Measurements from ENCODE around the gene ALDH6A1.

Gene ALDH6A1

GRCh38 chr14:74019408-74020137, 64.7 kb downstream of the ALDH6A1 start:
- H4K12ac ChIP-seq (ENCODE audit: low read depth, low read length): no peak overlapping the region
- WGBS (ENCODE audit: extremely low coverage, insufficient coverage, insufficient read length): no CpG with 5 or more reads among the region's 21 CpGs

GRCh38 chr14:74018586-74019407, 65.5 kb downstream of the ALDH6A1 start, which contains the start of the genes BBOF1 and ENTPD5:
Gene BBOF1, plus strand, starts transcription at chr14:74019349. Its CDS starts 130 bp downstream, at chr14:74019479.
Gene ENTPD5, minus strand, starts transcription at chr14:74019288. Its CDS starts 31,186 bp downstream, at chr14:73988102.
- Histone ChIP-seq H2BK5ac (ENCODE audit: low read depth, low read length, poor library complexity) (peak within 1 kb of the TSS; percentile 3), H3K4me2 (ENCODE audit: low read length) (peak within 1 kb of the TSS; percentile 77), H4K12ac (ENCODE audit: low read depth, low read length) (peak within 1 kb of the TSS; percentile 16), H3K9ac (ENCODE audit: low read length) (peak within 1 kb of the TSS; percentile 93), H2BK120ac (ENCODE audit: insufficient read depth, low read length, poor library complexity) (peak within 1 kb of the TSS; percentile 45), H2AFZ (ENCODE audit: insufficient read depth, low read length, poor library complexity) (peak within 1 kb of the TSS; percentile 80), H3K23ac (ENCODE audit: low read length) (no peak within 1 kb of the TSS), H3K4me1 (ENCODE audit: control insufficient read depth in 1 of 2, insufficient read depth in 2 of 2, low read length in 2 of 2) (peaks cover 2% of the 10 kb centered on the region in 2 experiments), H3K36me3 (ENCODE audit: control insufficient read depth in 1 of 2, insufficient read depth in 2 of 2, low read length in 2 of 2) (no peaks in the 10 kb centered on the region), H3K4ac (ENCODE audit: low read depth, low read length) (peak within 1 kb of the TSS; percentile 9), H3K18ac (ENCODE audit: low read length) (peak within 1 kb of the TSS; percentile 55), H3K79me1 (ENCODE audit: low read length) (peaks cover 5% of the 10 kb centered on the region), H4K91ac (ENCODE audit: low read depth, low read length) (peak within 1 kb of the TSS; percentile 44), H2BK12ac (ENCODE audit: low read length) (no peak within 1 kb of the TSS), H3K4me3 (ENCODE audit: low read depth, low read length) (peak within 1 kb of the TSS; percentile 98), H4K8ac (ENCODE audit: low read depth, low read length) (peak within 1 kb of the TSS; percentile 89), H2AK5ac (ENCODE audit: low read length) (no peak within 1 kb of the TSS), H3K27ac (ENCODE audit: low read depth, low read length) (peak within 1 kb of the TSS; percentile 70), H3K27me3 (ENCODE audit: insufficient read depth, low read length) (no peaks in the 10 kb centered on the region), H3K9me3 (ENCODE audit: insufficient read depth, low read depth, low read length) (no peaks in the 10 kb centered on the region), H3K14ac (ENCODE audit: low read length) (peak within 1 kb of the TSS; percentile 57), H3K79me2 (ENCODE audit: control insufficient read depth, insufficient read depth, low read length, poor library complexity) (peaks cover 5% of the 10 kb centered on the region)
- DNase-seq: peak; percentile 92 to 96
- no CpG with 5 or more reads among the region's 93 CpGs for WGBS (ENCODE audit: extremely low coverage, insufficient coverage, insufficient read length)

More at GRCh38 chr14:74019408-74020137, 64.7 kb downstream of the ALDH6A1 start:
- peaks cover 5% of the 10 kb centered on the region for H3K79me2 ChIP-seq (ENCODE audit: control insufficient read depth, insufficient read depth, low read length, poor library complexity)
- H2AK5ac ChIP-seq (ENCODE audit: low read length): no peak overlapping the region
- peaks cover 5% of the 10 kb centered on the region for H3K79me1 ChIP-seq (ENCODE audit: low read length)
- peaks cover 2% of the 10 kb centered on the region in 2 experiments for H3K4me1 ChIP-seq (ENCODE audit: control insufficient read depth in 1 of 2, insufficient read depth in 2 of 2, low read length in 2 of 2)
- no peak overlapping the region for H3K27ac ChIP-seq (ENCODE audit: low read depth, low read length)
- no peak overlapping the region for H4K91ac ChIP-seq (ENCODE audit: low read depth, low read length)
- peak in 1 of 2 donors; percentile 13 for DNase-seq
- H3K4me3 ChIP-seq (ENCODE audit: low read depth, low read length): peak overlapping the region; percentile 72
- no peaks in the 10 kb centered on the region for H3K27me3 ChIP-seq (ENCODE audit: insufficient read depth, low read length)
- no peak overlapping the region for H2BK120ac ChIP-seq (ENCODE audit: insufficient read depth, low read length, poor library complexity)
- H2AFZ ChIP-seq (ENCODE audit: insufficient read depth, low read length, poor library complexity): peak overlapping the region; percentile 46
- H3K9ac ChIP-seq (ENCODE audit: low read length): peak overlapping the region; percentile 73
- H3K18ac ChIP-seq (ENCODE audit: low read length): no peak overlapping the region
- no peak overlapping the region for H3K14ac ChIP-seq (ENCODE audit: low read length)
- no peak overlapping the region for H2BK5ac ChIP-seq (ENCODE audit: low read depth, low read length, poor library complexity)
- no peak overlapping the region for H3K4ac ChIP-seq (ENCODE audit: low read depth, low read length)
- peak overlapping the region; percentile 58 for H4K8ac ChIP-seq (ENCODE audit: low read depth, low read length)
- no peak overlapping the region for H3K23ac ChIP-seq (ENCODE audit: low read length)
- no peaks in the 10 kb centered on the region for H3K9me3 ChIP-seq (ENCODE audit: insufficient read depth, low read depth, low read length)
- peak overlapping the region; percentile 77 for H3K4me2 ChIP-seq (ENCODE audit: low read length)
- H3K36me3 ChIP-seq (ENCODE audit: control insufficient read depth in 1 of 2, insufficient read depth in 2 of 2, low read length in 2 of 2): no peaks in the 10 kb centered on the region
- no peak overlapping the region for H2BK12ac ChIP-seq (ENCODE audit: low read length)

GRCh38 chr14:74018174-74018585, 66.1 kb downstream of the ALDH6A1 start:
- Histone ChIP-seq H2BK12ac (ENCODE audit: low read length) (no peak overlapping the region), H3K9ac (ENCODE audit: low read length) (no peak overlapping the region), H2BK5ac (ENCODE audit: low read depth, low read length, poor library complexity) (no peak overlapping the region), H3K23ac (ENCODE audit: low read length) (no peak overlapping the region), H3K9me3 (ENCODE audit: insufficient read depth, low read depth, low read length) (no peaks in the 10 kb centered on the region), H2BK120ac (ENCODE audit: insufficient read depth, low read length, poor library complexity) (no peak overlapping the region), H3K27me3 (ENCODE audit: insufficient read depth, low read length) (no peaks in the 10 kb centered on the region), H3K4me3 (ENCODE audit: low read depth, low read length) (peak overlapping the region; percentile 98), H3K27ac (ENCODE audit: low read depth, low read length) (no peak overlapping the region), H3K4me2 (ENCODE audit: low read length) (peak overlapping the region; percentile 77), H3K18ac (ENCODE audit: low read length) (no peak overlapping the region), H3K4ac (ENCODE audit: low read depth, low read length) (no peak overlapping the region), H3K79me1 (ENCODE audit: low read length) (peaks cover 5% of the 10 kb centered on the region), H4K12ac (ENCODE audit: low read depth, low read length) (no peak overlapping the region), H2AFZ (ENCODE audit: insufficient read depth, low read length, poor library complexity) (peak overlapping the region; percentile 80), H3K14ac (ENCODE audit: low read length) (peak overlapping the region; percentile 57), H4K91ac (ENCODE audit: low read depth, low read length) (peak overlapping the region; percentile 44), H4K8ac (ENCODE audit: low read depth, low read length) (peak overlapping the region; percentile 89), H3K4me1 (ENCODE audit: control insufficient read depth in 1 of 2, insufficient read depth in 2 of 2, low read length in 2 of 2) (peaks cover 2% of the 10 kb centered on the region in 2 experiments), H2AK5ac (ENCODE audit: low read length) (no peak overlapping the region), H3K79me2 (ENCODE audit: control insufficient read depth, insufficient read depth, low read length, poor library complexity) (peaks cover 5% of the 10 kb centered on the region), H3K36me3 (ENCODE audit: control insufficient read depth in 1 of 2, insufficient read depth in 2 of 2, low read length in 2 of 2) (no peaks in the 10 kb centered on the region)
- no CpG with 5 or more reads among the region's 8 CpGs for WGBS (ENCODE audit: extremely low coverage, insufficient coverage, insufficient read length)
- peak in 1 of 2 donors; percentile 74 for DNase-seq

- Histone ChIP-seq H2BK120ac (ENCODE audit: insufficient read depth, low read length, poor library complexity) (no peak overlapping the region), H3K4ac (ENCODE audit: low read depth, low read length) (no peak overlapping the region), H3K27ac (ENCODE audit: low read depth, low read length) (no peak overlapping the region), H3K27me3 (ENCODE audit: insufficient read depth, low read length) (no peaks in the 10 kb centered on the region), H3K79me1 (ENCODE audit: low read length) (peaks cover 5% of the 10 kb centered on the region), H3K23ac (ENCODE audit: low read length) (no peak overlapping the region), H3K36me3 (ENCODE audit: control insufficient read depth in 1 of 2, insufficient read depth in 2 of 2, low read length in 2 of 2) (peaks cover 0 to 3% of the 10 kb centered on the region in 2 experiments), H2AK5ac (ENCODE audit: low read length) (no peak overlapping the region), H3K4me2 (ENCODE audit: low read length) (no peak overlapping the region), H3K79me2 (ENCODE audit: control insufficient read depth, insufficient read depth, low read length, poor library complexity) (peaks cover 5% of the 10 kb centered on the region), H2BK5ac (ENCODE audit: low read depth, low read length, poor library complexity) (no peak overlapping the region), H3K18ac (ENCODE audit: low read length) (no peak overlapping the region), H3K4me3 (ENCODE audit: low read depth, low read length) (no peak overlapping the region), H3K4me1 (ENCODE audit: control insufficient read depth in 1 of 2, insufficient read depth in 2 of 2, low read length in 2 of 2) (peaks cover 2% of the 10 kb centered on the region in 2 experiments), H3K9ac (ENCODE audit: low read length) (no peak overlapping the region), H3K14ac (ENCODE audit: low read length) (no peak overlapping the region), H4K12ac (ENCODE audit: low read depth, low read length) (no peak overlapping the region), H2AFZ (ENCODE audit: insufficient read depth, low read length, poor library complexity) (no peak overlapping the region), H4K8ac (ENCODE audit: low read depth, low read length) (no peak overlapping the region), H2BK12ac (ENCODE audit: low read length) (no peak overlapping the region), H3K9me3 (ENCODE audit: insufficient read depth, low read depth, low read length) (no peaks in the 10 kb centered on the region), H4K91ac (ENCODE audit: low read depth, low read length) (no peak overlapping the region)
- DNase-seq: no peak
These were observed 68.3 kb downstream of the ALDH6A1 start for GRCh38 chr14:74015963-74016362.
